A549 (cell line): ENCODE data around the gene ADCY3.

Source experiments
- CTCF ChIP-seq: fragments of >200 bp; sonication (Bioruptor Twin); formaldehyde crosslinking; IDR thresholded peaks from 3 replicates; pipeline ENCODE4 v1.5.1; 2016
- ELK1 ChIP-seq: fragments of 150-350 bp; IDR thresholded peaks from 2 replicates; pipeline ENCODE4 v1.6.1; 2014; ENCODE audit warnings: low read depth, mild to moderate bottlenecking, low read length
- JUN ChIP-seq, 2 experiments: fragments of >200 bp; sonication (Bioruptor Twin); formaldehyde crosslinking; IDR thresholded peaks; 2 replicates in 1 of 2; 3 replicates in 1 of 2; pipeline ENCODE4 v1.6.1; 2016 to 2017
- POLR2A ChIP-seq: IDR thresholded peaks from 2 replicates; pipeline ENCODE4 v1.6.1; 2012; ENCODE audit warnings: mild to moderate bottlenecking, low read length

- TF ChIP-seq ELK1 (no peak), JUN (IDR thresholded peaks at IDR 0.05) (no peak), CTCF (no peak), POLR2A (no peak)
These were observed 44.1 kb downstream of the ADCY3 start for GRCh38 chr2:24875901-24876300.
